IMR-90 (cell line): ENCODE data around the gene LEPR. TPM values are rescaled to one million over a fixed set of nuclear protein-coding genes. Genes with fewer than 3 reads are reported as not detected.

ENCODE experiments used
- ATAC-seq: fragments of 200-7000 bp; cut with Tn5 transposase; 2 replicates; pipeline ENCODE4 v1.9.1; 2020; ENCODE audit warnings: low read depth, mild to moderate bottlenecking, moderate library complexity
- BruUV-seq: library from RNA; stranded (reverse); fragments of 400-500 nt; replicated peaks from 2 replicates; lab custom pipeline; 2021; lab: Mats Ljungman, UMichigan
- CTCF ChIA-PET: fragments of 300-600 bp; formaldehyde crosslinking; extraction: SDS; loops from one replicate; lab custom pipeline; 2021; ENCODE audit warnings: antibody characterized with exemption; lab: Yijun Ruan, JAX
- POLR2A ChIA-PET: fragments of 300-600 bp; sonication (Branson Sonifier 250); formaldehyde crosslinking; loops from one replicate; lab custom pipeline; 2022; ENCODE audit warnings: antibody characterized with exemption; ENCODE audit not compliant: unreplicated experiment; lab: Charles Lee
- DNase-seq: peaks from one replicate; pipeline ENCODE4 v3.0.0; 2013
- H2AFZ ChIP-seq: replicated peaks from 2 replicates; pipeline ENCODE3; 2013; ENCODE audit warnings: low read length, mild to moderate bottlenecking; ENCODE audit not compliant: poor library complexity
- H2AK5ac ChIP-seq: 2 replicates; pipeline ENCODE4 v1.6.1; 2013; ENCODE audit warnings: low read depth, low read length, inconsistent platforms
- H2AK9ac ChIP-seq: replicated peaks from 2 replicates; pipeline ENCODE3; 2013; ENCODE audit warnings: mild to moderate bottlenecking, low read depth, low read length, moderate library complexity; ENCODE audit not compliant: poor library complexity
- H2BK120ac ChIP-seq: 2 replicates; pipeline ENCODE4 v1.6.1; 2013; ENCODE audit warnings: low read depth, low read length, inconsistent platforms
- H2BK15ac ChIP-seq: 3 replicates; pipeline ENCODE4 v1.6.1; 2013; ENCODE audit warnings: low read depth, low read length, inconsistent platforms
- H2BK20ac ChIP-seq: 2 replicates; pipeline ENCODE4 v1.6.1; 2013; ENCODE audit warnings: low read depth, mild to moderate bottlenecking, inconsistent platforms, low read length, moderate library complexity
- H2BK5ac ChIP-seq: 2 replicates; pipeline ENCODE4 v1.6.1; 2013; ENCODE audit warnings: mild to moderate bottlenecking, low read depth, low read length, inconsistent platforms; ENCODE audit not compliant: poor library complexity, severe bottlenecking
- H3K14ac ChIP-seq: replicated peaks from 2 replicates; pipeline ENCODE4 v1.6.1; 2013; ENCODE audit warnings: low read depth, low read length, inconsistent platforms
- H3K18ac ChIP-seq: 2 replicates; pipeline ENCODE4 v1.6.1; 2013; ENCODE audit warnings: low read depth, low read length, control low read depth
- H3K23ac ChIP-seq: 2 replicates; pipeline ENCODE4 v1.6.1; 2013; ENCODE audit warnings: low read depth, low read length, inconsistent platforms
- H3K27ac ChIP-seq: 2 replicates; pipeline ENCODE4 v1.5.1; 2013; ENCODE audit warnings: mild to moderate bottlenecking, control low read depth, low read length; ENCODE audit not compliant: insufficient read depth
- H3K27me3 ChIP-seq: 2 replicates; pipeline ENCODE4 v1.6.1; 2013; ENCODE audit warnings: low read length; ENCODE audit not compliant: control insufficient read depth, insufficient read depth
- H3K36me3 ChIP-seq: 2 replicates; pipeline ENCODE4 v1.6.1; 2013; ENCODE audit warnings: low read length, mixed read lengths; ENCODE audit not compliant: control insufficient read depth, insufficient read depth
- H3K4ac ChIP-seq: 2 replicates; pipeline ENCODE4 v1.6.1; 2013; ENCODE audit warnings: low read depth, low read length, inconsistent platforms
- H3K4me1 ChIP-seq: 2 replicates; pipeline ENCODE4 v1.6.1; 2013; ENCODE audit warnings: low read length, mixed read lengths; ENCODE audit not compliant: control insufficient read depth, insufficient read depth
- H3K4me2 ChIP-seq: 2 replicates; pipeline ENCODE4 v1.6.1; 2013; ENCODE audit warnings: low read depth, mild to moderate bottlenecking, control low read depth, low read length, moderate library complexity
- H3K4me3 ChIP-seq: 2 replicates; pipeline ENCODE4 v1.5.1; 2013; ENCODE audit warnings: low read depth, mild to moderate bottlenecking, control low read depth, low read length, moderate library complexity; ENCODE audit not compliant: insufficient read depth
- H3K56ac ChIP-seq: 2 replicates; pipeline ENCODE4 v1.6.1; 2013; ENCODE audit warnings: low read length, inconsistent platforms; ENCODE audit not compliant: insufficient read depth; ENCODE audit errors: extremely low read depth
- H3K79me1 ChIP-seq, 2 experiments: 2 replicates each; pipeline ENCODE4 v1.6.1; 2013; ENCODE audit warnings: low read length in 2 of 2, inconsistent platforms in 1 of 2, low read depth in 1 of 2
- H3K9ac ChIP-seq: 2 replicates; pipeline ENCODE4 v1.6.1; 2013; ENCODE audit warnings: low read depth, low read length, control low read depth
- H3K9me1 ChIP-seq: 2 replicates; pipeline ENCODE4 v1.6.1; 2013; ENCODE audit warnings: low read length, inconsistent platforms; ENCODE audit not compliant: insufficient read depth
- H3K9me3 ChIP-seq: 2 replicates; pipeline ENCODE4 v1.6.1; 2013; ENCODE audit warnings: low read length; ENCODE audit not compliant: control insufficient read depth, insufficient read depth
- H4K20me1 ChIP-seq: 2 replicates; pipeline ENCODE4 v1.6.1; 2013; ENCODE audit warnings: low read length, inconsistent platforms; ENCODE audit not compliant: insufficient read depth
- H4K5ac ChIP-seq: 2 replicates; pipeline ENCODE4 v1.6.1; 2013; ENCODE audit warnings: mild to moderate bottlenecking, low read depth, low read length, control low read depth
- H4K8ac ChIP-seq, 2 experiments: 2 replicates each; pipeline ENCODE4 v1.6.1; 2013; ENCODE audit warnings: low read depth in 2 of 2, low read length in 2 of 2, control low read depth in 1 of 2, inconsistent platforms in 1 of 2
- H4K91ac ChIP-seq: 2 replicates; pipeline ENCODE4 v1.6.1; 2013; ENCODE audit warnings: low read depth, low read length, inconsistent platforms; ENCODE audit not compliant: insufficient read depth
- BHLHE40 ChIP-seq: fragments of 150-350 bp; IDR thresholded peaks from 2 replicates; pipeline ENCODE4 v1.6.1; 2016; ENCODE audit warnings: mild to moderate bottlenecking, low read depth, low read length
- CEBPB ChIP-seq: IDR thresholded peaks from 2 replicates; pipeline ENCODE4 v1.6.1; 2012; ENCODE audit warnings: low read depth, low read length, improper control_type of control experiment
- CHD1 ChIP-seq: IDR thresholded peaks from 2 replicates; pipeline ENCODE4 v1.6.1; 2012; ENCODE audit warnings: low read depth, low read length, improper control_type of control experiment
- ELK1 ChIP-seq: fragments of 150-350 bp; IDR thresholded peaks from 2 replicates; pipeline ENCODE4 v1.6.1; 2016; ENCODE audit warnings: low read depth, mild to moderate bottlenecking, low read length, moderate library complexity, borderline replicate concordance
- MAZ ChIP-seq: IDR thresholded peaks from 2 replicates; pipeline ENCODE4 v1.6.1; 2012; ENCODE audit warnings: low read depth, mild to moderate bottlenecking, low read length, improper control_type of control experiment, moderate library complexity, borderline replicate concordance
- MXI1 ChIP-seq: IDR thresholded peaks from 2 replicates; pipeline ENCODE4 v1.6.1; 2012; ENCODE audit warnings: low read depth, mild to moderate bottlenecking, low read length, moderate library complexity, borderline replicate concordance
- POLR2A ChIP-seq: IDR thresholded peaks from 2 replicates; pipeline ENCODE4 v1.6.1; 2012; ENCODE audit warnings: mild to moderate bottlenecking, low read depth, low read length
- RAD21 ChIP-seq: IDR thresholded peaks from 2 replicates; pipeline ENCODE4 v1.6.1; 2012; ENCODE audit warnings: low read length, improper control_type of control experiment
- RCOR1 ChIP-seq: IDR thresholded peaks from 2 replicates; pipeline ENCODE4 v1.6.1; 2012; ENCODE audit warnings: mild to moderate bottlenecking, low read length, improper control_type of control experiment; ENCODE audit not compliant: insufficient replicate concordance
- RFX5 ChIP-seq: IDR thresholded peaks from 2 replicates; pipeline ENCODE4 v1.8.0; 2012; ENCODE audit warnings: low read depth, mild to moderate bottlenecking, low read length, moderate library complexity
- SMC3 ChIP-seq: fragments of 150-350 bp; IDR thresholded peaks from 2 replicates; pipeline ENCODE4 v1.6.1; 2016; ENCODE audit warnings: low read depth, mild to moderate bottlenecking, antibody characterized with exemption, low read length, moderate library complexity
- USF2 ChIP-seq: fragments of 150-350 bp; IDR thresholded peaks from 2 replicates; pipeline ENCODE4 v1.6.1; 2017; ENCODE audit warnings: mild to moderate bottlenecking, antibody characterized with exemption, low read length, low read depth
- WGBS, 2 experiments: methylation state at CpG; one replicate each; pipeline versions ENCODE4 v1.1.5 to v1.1.7; 2013; ENCODE audit warnings: missing lambda C conversion rate in 2 of 2; ENCODE audit not compliant: insufficient read length in 1 of 2; ENCODE audit errors: extremely low coverage in 2 of 2; 5-methylcytosine and 5-hydroxymethylcytosine counted together
- dilution Hi-C: fragments of 300-500 bp; cut with HindIII; formaldehyde crosslinking; loops from one replicate; pipeline ENCODE4 v1.14.3; 2018; ENCODE audit warnings: low sequenced_read_pairs; ENCODE audit not compliant: unreplicated experiment
- in situ Hi-C: fragments of 300-500 bp; cut with MboI; formaldehyde crosslinking; loops from 3 replicates; pipeline ENCODE4 v1.14.3; 2019; ENCODE audit warnings: low sequenced_read_pairs, inconsistent platforms, mixed read lengths
- intact Hi-C: fragments of 100-400 bp; cut with micrococcal nuclease; formaldehyde crosslinking; loops from 2 replicates; pipeline ENCODE4 v1.10.0; 2022
- polyA plus RNA-seq, 3 experiments: library from polyadenylated mRNA; depleted of rRNA; stranded (reverse); fragments of >200 nt; gene quantifications; 2 replicates each; pipeline ENCODE4 v1.2.3, GENCODE V29; 2012; ENCODE audit warnings: low replicate concordance in 1 of 3
- total RNA-seq: library from RNA; depleted of rRNA; stranded (reverse); fragments of >200 nt; gene quantifications from 2 replicates; pipeline ENCODE4 v1.2.3, GENCODE V29; 2012

The LEPR gene
- total and polyA plus RNA-seq, 2 of the 4 experiments (the other 2 are of a cell fraction) = 2.1 to 8.8 TPM

GRCh38 chr1:65469126-65469888 lies 48.8 kb downstream of the LEPR start:
- Histone ChIP-seq H4K91ac (no peak overlapping the region), H3K56ac (no peak overlapping the region), H4K20me1 (no peaks in the 10 kb centered on the region), H3K4me1 (peaks cover 8% of the 10 kb centered on the region), H4K8ac (no peak overlapping the region), H3K18ac (no peak overlapping the region), H2AK9ac (peak overlapping the region; percentile 35), H3K9ac (no peak overlapping the region), H3K9me3 (no peaks in the 10 kb centered on the region), H2BK20ac (no peak overlapping the region), H3K4me3 (no peak overlapping the region), H3K27ac (no peak overlapping the region), H3K14ac (no peak overlapping the region), H3K27me3 (no peaks in the 10 kb centered on the region), H2AK5ac (no peak overlapping the region), H3K4me2 (no peak overlapping the region), H2BK15ac (no peak overlapping the region), H3K36me3 (no peaks in the 10 kb centered on the region), H2AFZ (no peak overlapping the region), H3K23ac (no peak overlapping the region), H3K9me1 (peaks cover 9% of the 10 kb centered on the region; the same call in 1 of the 2 replicates), H2BK120ac (no peak overlapping the region), H3K79me1 (no peaks in the 10 kb centered on the region; a peak in 1 of 4 replicates), H2BK5ac (no peak overlapping the region), H4K5ac (no peak overlapping the region), H3K4ac (no peak overlapping the region)
- intact Hi-C loops (no loop called here), dilution Hi-C loops (no loop called here), in situ Hi-C loops (no loop called here)
- ChIA-PET POLR2A (no interaction called here), CTCF (interaction anchor here (2.2 kb wide), 1 partner anchor 10 kb away, joined by 11 read pairs; no protein-coding TSS in a partner anchor)
- WGBS, 2 experiments = 79% methylated on average over 3 of the region's 4 CpGs; no CpG with 5 or more reads in 1 of the 2 experiments
- ATAC-seq (peak; percentile 51), DNase-seq (peak; percentile 34)
- no TSS peak for BruUV-seq
- TF ChIP-seq BHLHE40 = no peak
- TF ChIP-seq SMC3 = no peak
- TF ChIP-seq RAD21 = no peak
- TF ChIP-seq CHD1 = no peak
- TF ChIP-seq ELK1 = no peak
- no peak for TF ChIP-seq POLR2A
- TF ChIP-seq MXI1 = no peak
- TF ChIP-seq RFX5 = no peak
- no peak for TF ChIP-seq CEBPB
- TF ChIP-seq USF2 = no peak
- TF ChIP-seq MAZ = no peak
- no peak for TF ChIP-seq RCOR1
